B cell (primary cell): Measurements from ENCODE around the gene KMT2C.

ENCODE experiments used
- CTCF ChIP-seq: fragments of 200-600 bp; IDR thresholded peaks from one replicate; pipeline ENCODE4 v1.8.0; 2022; ENCODE audit warnings: antibody characterized with exemption, mild to moderate bottlenecking
- EZH2 ChIP-seq: IDR thresholded peaks from 2 replicates; pipeline ENCODE4 v1.6.1; 2012; ENCODE audit warnings: borderline replicate concordance, low read depth, mild to moderate bottlenecking, moderate library complexity, low read length; ENCODE audit not compliant: insufficient read depth, poor library complexity, severe bottlenecking

GRCh38 chr7:152140067-152140466 lies 295.7 kb downstream of the KMT2C start:
- TF ChIP-seq CTCF, result no peak
- TF ChIP-seq EZH2, result no peak
